ENCODE data around the gene ACKR3. TPM values are rescaled to one million over a fixed set of nuclear protein-coding genes. Genes with fewer than 3 reads are reported as not detected.

ACKR3 gene
- total and polyA plus RNA-seq, 4 donors, result 6.8 to 30.2 (median 14.4) TPM

DNA sequence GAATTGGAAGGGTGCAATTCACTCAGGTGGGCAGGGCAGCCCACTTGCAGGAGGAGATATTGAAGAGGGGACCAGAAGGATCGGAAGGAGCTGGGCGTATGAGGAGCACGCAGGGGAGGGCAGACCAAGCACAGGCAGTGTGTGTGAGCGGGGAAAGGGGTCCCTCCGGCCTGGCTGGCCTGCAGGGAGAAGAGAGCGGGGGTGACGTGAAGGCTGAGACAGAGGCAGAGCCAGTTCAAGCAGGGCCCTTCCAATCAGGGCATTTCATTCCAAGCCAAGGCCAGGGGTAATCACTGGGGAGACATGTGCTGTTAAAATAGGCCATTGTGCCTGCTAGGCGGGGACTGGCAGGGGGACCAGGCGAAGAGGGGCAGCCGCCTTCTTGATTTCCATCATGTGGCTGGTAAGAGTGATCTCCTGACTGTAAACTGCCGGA lies 62.2 kb downstream of the ACKR3 start:
- ATAC-seq (ENCODE audit: insufficient read depth, low FRiP score) (no peak), DNase-seq (peak in 1 of 3 donors; percentile 4)
- no peak overlapping the region for H3K27ac ChIP-seq (ENCODE audit: low read depth in 1 of 2, low read length in 1 of 2)
- 96% methylated on average over 11 of the region's 11 CpGs for WGBS, 2 donors
- no peaks in the 10 kb centered on the region for H3K36me3 ChIP-seq (ENCODE audit: control insufficient read depth in 4 of 4, insufficient read depth in 4 of 4, low read length in 4 of 4)
- no peak overlapping the region for H3K9ac ChIP-seq (ENCODE audit: insufficient read depth in 1 of 2, low read length in 2 of 2)
- TF ChIP-seq, protein P1, sequence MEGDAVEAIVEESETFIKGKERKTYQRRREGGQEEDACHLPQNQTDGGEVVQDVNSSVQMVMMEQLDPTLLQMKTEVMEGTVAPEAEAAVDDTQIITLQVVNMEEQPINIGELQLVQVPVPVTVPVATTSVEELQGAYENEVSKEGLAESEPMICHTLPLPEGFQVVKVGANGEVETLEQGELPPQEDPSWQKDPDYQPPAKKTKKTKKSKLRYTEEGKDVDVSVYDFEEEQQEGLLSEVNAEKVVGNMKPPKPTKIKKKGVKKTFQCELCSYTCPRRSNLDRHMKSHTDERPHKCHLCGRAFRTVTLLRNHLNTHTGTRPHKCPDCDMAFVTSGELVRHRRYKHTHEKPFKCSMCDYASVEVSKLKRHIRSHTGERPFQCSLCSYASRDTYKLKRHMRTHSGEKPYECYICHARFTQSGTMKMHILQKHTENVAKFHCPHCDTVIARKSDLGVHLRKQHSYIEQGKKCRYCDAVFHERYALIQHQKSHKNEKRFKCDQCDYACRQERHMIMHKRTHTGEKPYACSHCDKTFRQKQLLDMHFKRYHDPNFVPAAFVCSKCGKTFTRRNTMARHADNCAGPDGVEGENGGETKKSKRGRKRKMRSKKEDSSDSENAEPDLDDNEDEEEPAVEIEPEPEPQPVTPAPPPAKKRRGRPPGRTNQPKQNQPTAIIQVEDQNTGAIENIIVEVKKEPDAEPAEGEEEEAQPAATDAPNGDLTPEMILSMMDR (IDR thresholded peaks at IDR 0.05; ENCODE audit: control extremely low read depth, extremely low read depth), result no peak
- peaks cover 0 to 2% (median 0%) of the 10 kb centered on the region in 3 donors for H3K27me3 ChIP-seq (ENCODE audit: control insufficient read depth in 3 of 3, insufficient read depth in 3 of 3, low read length in 2 of 3)
- H3K9me3 ChIP-seq (ENCODE audit: control insufficient read depth in 4 of 4, insufficient read depth in 3 of 4, low read length in 3 of 4), result peaks cover 0 to 4% (median 0%) of the 10 kb centered on the region in 4 donors
- H3K4me1 ChIP-seq (ENCODE audit: control insufficient read depth in 5 of 5, insufficient read depth in 5 of 5, low read length in 5 of 5), result peaks cover 0 to 5% (median 0%) of the 10 kb centered on the region in 5 donors
- H3K4me3 ChIP-seq, result no peak overlapping the region

All from lung (tissue), 12 donors.